ENCODE results near the gene VASN.

- TF ChIP-seq, protein P1, sequence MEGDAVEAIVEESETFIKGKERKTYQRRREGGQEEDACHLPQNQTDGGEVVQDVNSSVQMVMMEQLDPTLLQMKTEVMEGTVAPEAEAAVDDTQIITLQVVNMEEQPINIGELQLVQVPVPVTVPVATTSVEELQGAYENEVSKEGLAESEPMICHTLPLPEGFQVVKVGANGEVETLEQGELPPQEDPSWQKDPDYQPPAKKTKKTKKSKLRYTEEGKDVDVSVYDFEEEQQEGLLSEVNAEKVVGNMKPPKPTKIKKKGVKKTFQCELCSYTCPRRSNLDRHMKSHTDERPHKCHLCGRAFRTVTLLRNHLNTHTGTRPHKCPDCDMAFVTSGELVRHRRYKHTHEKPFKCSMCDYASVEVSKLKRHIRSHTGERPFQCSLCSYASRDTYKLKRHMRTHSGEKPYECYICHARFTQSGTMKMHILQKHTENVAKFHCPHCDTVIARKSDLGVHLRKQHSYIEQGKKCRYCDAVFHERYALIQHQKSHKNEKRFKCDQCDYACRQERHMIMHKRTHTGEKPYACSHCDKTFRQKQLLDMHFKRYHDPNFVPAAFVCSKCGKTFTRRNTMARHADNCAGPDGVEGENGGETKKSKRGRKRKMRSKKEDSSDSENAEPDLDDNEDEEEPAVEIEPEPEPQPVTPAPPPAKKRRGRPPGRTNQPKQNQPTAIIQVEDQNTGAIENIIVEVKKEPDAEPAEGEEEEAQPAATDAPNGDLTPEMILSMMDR (IDR thresholded peaks at IDR 0.05 in 2 of 3, conservative IDR thresholded peaks at IDR 0.05 in 1 of 3; ENCODE audit: control insufficient read depth in 2 of 3, extremely low read depth in 1 of 3, insufficient read depth in 1 of 3, low read depth in 3 of 3, low read length in 3 of 3) = no peak
- TF ChIP-seq EP300 (IDR thresholded peaks at IDR 0.05; ENCODE audit: borderline replicate concordance in 1 of 2, control insufficient read depth in 1 of 2, low read depth in 2 of 2, low read length in 2 of 2) (no peak), ZNF687 (IDR thresholded peaks at IDR 0.05) (no peak), REST (IDR thresholded peaks at IDR 0.05; ENCODE audit: low read depth, low read length) (no peak), FOS (IDR thresholded peaks at IDR 0.05; ENCODE audit: borderline replicate concordance, extremely low read depth, insufficient read length) (no peak), BHLHE40 (IDR thresholded peaks at IDR 0.05; ENCODE audit: borderline replicate concordance in 1 of 2, low read depth in 2 of 2, low read length in 1 of 2) (no peak)
Measured at GRCh38 chr16:4367393-4367856, 4.2 kb upstream of the VASN start.

Data from GM12878 (cell line).